Measurements from ENCODE around the gene DCBLD1.

The DCBLD1 gene

GRCh38 chr6:117531809-117532725 lies 49.6 kb downstream of the DCBLD1 start:
- no peak for DNase-seq

GRCh38 chr6:117533775-117534174 lies 51.3 kb downstream of the DCBLD1 start:
- no peak for DNase-seq

- DNase-seq = no peak
Measured at GRCh38 chr6:117534974-117535373, 52.5 kb downstream of the DCBLD1 start.

- DNase-seq = no peak
Measured at GRCh38 chr6:117536317-117536716, 53.8 kb downstream of the DCBLD1 start.

- DNase-seq = no peak
Measured at GRCh38 chr6:117538615-117539014, 56.1 kb downstream of the DCBLD1 start.

GRCh38 chr6:117540670-117541069 lies 58.2 kb downstream of the DCBLD1 start:
- no peak for DNase-seq

- DNase-seq = no peak
Measured at GRCh38 chr6:117542493-117542892, 60.0 kb downstream of the DCBLD1 start.

- DNase-seq = no peak
Measured at GRCh38 chr6:117544716-117545115, 62.2 kb downstream of the DCBLD1 start.

- no peak for DNase-seq
Measured at GRCh38 chr6:117545161-117545595, 62.7 kb downstream of the DCBLD1 start.

GRCh38 chr6:117546674-117547073 lies 64.2 kb downstream of the DCBLD1 start:
- DNase-seq = no peak

GRCh38 chr6:117547688-117548621 lies 65.5 kb downstream of the DCBLD1 start:
- DNase-seq = no peak

- no peak for DNase-seq
Measured at GRCh38 chr6:117548797-117549301, 66.4 kb downstream of the DCBLD1 start.

- DNase-seq = no peak
Measured at GRCh38 chr6:117549611-117550010, 67.1 kb downstream of the DCBLD1 start.

GRCh38 chr6:117550078-117550600 lies 67.7 kb downstream of the DCBLD1 start:
- no peak for DNase-seq

- no peak for DNase-seq
Measured at GRCh38 chr6:117550618-117551242, 68.3 kb downstream of the DCBLD1 start.

GRCh38 chr6:117552618-117553017 lies 70.1 kb downstream of the DCBLD1 start:
- DNase-seq = no peak

- no peak for DNase-seq
Measured at GRCh38 chr6:117553142-117553541, 70.7 kb downstream of the DCBLD1 start.

GRCh38 chr6:117555262-117555849 lies 72.9 kb downstream of the DCBLD1 start:
- DNase-seq = no peak

GRCh38 chr6:117555882-117556498 lies 73.5 kb downstream of the DCBLD1 start:
- peak; percentile 1 for DNase-seq

- DNase-seq = no peak
Measured at GRCh38 chr6:117557951-117558350, 75.5 kb downstream of the DCBLD1 start.

- DNase-seq = no peak
Measured at GRCh38 chr6:117558818-117559217, 76.3 kb downstream of the DCBLD1 start.

GRCh38 chr6:117559299-117559698 lies 76.8 kb downstream of the DCBLD1 start:
- no peak for DNase-seq
